ENCODE measurements around the gene ORC4.
"Not testable (repeated sequence)": the region's sequence is repeated elsewhere in the genome, so short reads cannot be mapped to it uniquely, and the experiment has no call there.

Gene ORC4

GRCh38 chr2:147999126-147999525 lies 21.4 kb downstream of the ORC4 start:
- H3K4me3 Mint-ChIP-seq, result no peak overlapping the region
- no peaks in the 10 kb centered on the region for H3K27me3 Mint-ChIP-seq
- peaks cover 65% of the 10 kb centered on the region for H3K36me3 Mint-ChIP-seq (ENCODE audit: low read depth)
- peaks cover 24% of the 10 kb centered on the region for H3K9me3 Mint-ChIP-seq
- H3K4me1 Mint-ChIP-seq (ENCODE audit: low read depth), result peaks cover 60% of the 10 kb centered on the region
- no peak for DNase-seq
- no peak overlapping the region for H3K27ac Mint-ChIP-seq

DNA sequence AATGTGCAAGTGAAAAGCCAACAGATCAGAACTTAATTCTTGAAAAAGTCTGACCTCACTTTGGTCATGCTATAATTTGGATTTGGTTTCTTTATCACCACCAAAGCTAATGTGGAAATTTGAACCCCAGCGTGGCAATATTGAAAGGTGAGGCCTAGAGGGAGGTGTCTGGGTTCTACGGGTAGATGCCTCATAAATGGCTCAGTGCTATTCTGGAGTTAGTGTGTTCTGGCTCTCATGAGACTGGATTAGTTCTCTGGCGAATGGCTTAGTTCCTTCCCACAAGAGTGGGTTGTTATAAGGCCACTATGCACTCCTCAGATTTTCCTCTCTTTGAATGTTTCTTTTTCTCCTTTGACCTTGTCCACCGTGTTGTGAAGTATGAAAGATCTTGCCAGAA lies 22.3 kb downstream of the ORC4 start:
- Mint-ChIP-seq H3K36me3 (ENCODE audit: low read depth) (peaks cover 58% of the 10 kb centered on the region), H3K27ac (peak overlapping the region; percentile 6), H3K9me3 (peaks cover 21% of the 10 kb centered on the region), H3K27me3 (no peaks in the 10 kb centered on the region), H3K4me3 (no peak overlapping the region), H3K4me1 (ENCODE audit: low read depth) (peaks cover 58% of the 10 kb centered on the region)
- DNase-seq, result no peak

- DNase-seq, result no peak
- H3K36me3 Mint-ChIP-seq (ENCODE audit: low read depth), result peaks cover 45% of the 10 kb centered on the region
- H3K27ac Mint-ChIP-seq, result no peak overlapping the region
- H3K4me1 Mint-ChIP-seq (ENCODE audit: low read depth), result peaks cover 61% of the 10 kb centered on the region
- H3K4me3 Mint-ChIP-seq, result no peak overlapping the region
- H3K9me3 Mint-ChIP-seq, result peaks cover 10% of the 10 kb centered on the region
- no peaks in the 10 kb centered on the region for H3K27me3 Mint-ChIP-seq
Observed at GRCh38 chr2:147996828-147997227, 23.7 kb downstream of the ORC4 start.

GRCh38 chr2:147994965-147995364 lies 25.6 kb downstream of the ORC4 start:
- not testable (repeated sequence) for H3K27ac Mint-ChIP-seq, H3K27me3 Mint-ChIP-seq, H3K4me3 Mint-ChIP-seq, DNase-seq
- H3K36me3 Mint-ChIP-seq (ENCODE audit: low read depth), result peaks cover 37% of the 10 kb centered on the region
- H3K9me3 Mint-ChIP-seq, result peaks cover 10% of the 10 kb centered on the region
- H3K4me1 Mint-ChIP-seq (ENCODE audit: low read depth), result peaks cover 50% of the 10 kb centered on the region

GRCh38 chr2:147989809-147990403 lies 30.6 kb downstream of the ORC4 start:
- Mint-ChIP-seq H3K27me3 (no peaks in the 10 kb centered on the region), H3K4me3 (no peak overlapping the region), H3K9me3 (no peaks in the 10 kb centered on the region), H3K36me3 (ENCODE audit: low read depth) (peaks cover 8% of the 10 kb centered on the region), H3K4me1 (ENCODE audit: low read depth) (peaks cover 32% of the 10 kb centered on the region), H3K27ac (no peak overlapping the region)
- no peak for DNase-seq

GRCh38 chr2:147989102-147989501 lies 31.4 kb downstream of the ORC4 start:
- Mint-ChIP-seq H3K27me3 (no peaks in the 10 kb centered on the region), H3K4me1 (ENCODE audit: low read depth) (peaks cover 34% of the 10 kb centered on the region), H3K36me3 (ENCODE audit: low read depth) (peaks cover 2% of the 10 kb centered on the region), H3K4me3 (no peak overlapping the region), H3K27ac (no peak overlapping the region), H3K9me3 (no peaks in the 10 kb centered on the region)
- no peak for DNase-seq

DNA sequence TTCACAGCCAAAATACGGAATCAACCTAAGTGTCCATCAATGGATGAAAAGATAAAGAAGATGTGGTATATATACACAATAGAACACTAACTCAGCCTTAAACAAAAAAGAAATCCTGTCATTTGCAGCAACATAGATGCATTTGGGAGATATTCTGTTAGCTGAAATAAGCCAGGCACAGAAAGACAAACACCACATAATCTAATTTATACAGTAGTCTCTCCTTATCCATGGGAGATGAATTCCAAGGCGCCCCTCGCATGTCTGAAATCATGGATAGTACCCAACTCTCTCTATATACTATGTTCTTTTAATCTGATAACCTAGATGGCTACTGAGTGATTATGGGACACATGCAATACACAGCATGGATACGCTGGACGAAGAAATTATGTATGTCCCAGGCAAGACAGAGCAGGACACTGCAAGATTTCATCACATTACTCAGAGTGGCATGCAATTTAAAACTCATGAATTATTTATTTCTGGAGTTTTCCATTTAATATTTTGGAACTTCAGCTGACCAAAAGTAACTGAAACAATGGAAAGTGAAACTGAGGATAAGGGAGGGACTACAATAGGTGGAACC lies 39.5 kb downstream of the ORC4 start:
- Mint-ChIP-seq H3K27me3 (no peaks in the 10 kb centered on the region), H3K4me3 (no peak overlapping the region), H3K36me3 (ENCODE audit: low read depth) (peaks cover 31% of the 10 kb centered on the region), H3K9me3 (peaks cover 4% of the 10 kb centered on the region), H3K4me1 (ENCODE audit: low read depth) (peaks cover 54% of the 10 kb centered on the region), H3K27ac (no peak overlapping the region)
- no peak for DNase-seq

DNA sequence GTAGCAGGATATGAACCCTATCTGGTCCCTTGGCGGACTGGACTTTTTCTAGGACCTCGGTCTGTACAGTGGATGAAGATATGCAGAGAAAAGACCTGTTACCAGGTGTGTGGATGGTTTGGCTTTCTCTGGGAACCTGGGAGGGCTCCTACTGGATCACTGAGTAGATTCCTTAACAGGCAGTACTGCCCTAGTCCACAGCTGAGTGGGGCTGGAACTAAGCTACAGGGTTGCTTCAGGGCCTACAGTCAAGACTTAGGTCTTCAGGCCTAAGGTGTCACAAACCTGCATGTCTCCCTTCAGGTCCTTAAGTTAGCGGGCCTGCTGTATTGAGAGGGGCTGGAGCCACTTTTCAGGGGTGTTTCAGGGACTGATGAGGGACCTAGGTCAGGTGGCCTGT lies 42.9 kb downstream of the ORC4 start:
- H3K4me3 Mint-ChIP-seq, result no peak overlapping the region
- peaks cover 29% of the 10 kb centered on the region for H3K4me1 Mint-ChIP-seq (ENCODE audit: low read depth)
- no peaks in the 10 kb centered on the region for H3K27me3 Mint-ChIP-seq
- H3K36me3 Mint-ChIP-seq (ENCODE audit: low read depth), result peaks cover 41% of the 10 kb centered on the region
- peaks cover 4% of the 10 kb centered on the region for H3K9me3 Mint-ChIP-seq
- DNase-seq, result no peak
- no peak overlapping the region for H3K27ac Mint-ChIP-seq

DNA sequence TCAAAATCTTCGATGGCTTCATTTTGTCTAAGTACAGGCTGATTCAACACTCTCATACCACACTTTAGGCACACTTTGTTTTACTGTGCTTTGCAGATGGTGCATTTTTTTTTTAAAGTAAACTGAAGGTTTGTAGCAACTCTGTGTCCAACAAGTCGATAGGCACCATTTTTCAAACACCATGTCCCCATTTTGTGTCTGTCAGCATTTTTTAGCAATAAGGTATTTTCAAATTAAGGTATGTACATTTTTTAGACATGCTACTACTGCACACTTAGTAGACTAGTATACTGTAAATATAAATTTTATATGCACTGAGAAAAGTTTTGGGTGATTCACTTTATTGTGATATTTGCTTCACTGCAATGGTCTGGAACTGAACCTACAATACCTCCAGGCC lies 44.4 kb downstream of the ORC4 start:
- Mint-ChIP-seq H3K27ac (no peak overlapping the region), H3K9me3 (peaks cover 4% of the 10 kb centered on the region), H3K4me3 (no peak overlapping the region), H3K4me1 (ENCODE audit: low read depth) (peaks cover 23% of the 10 kb centered on the region), H3K27me3 (no peaks in the 10 kb centered on the region), H3K36me3 (ENCODE audit: low read depth) (peaks cover 48% of the 10 kb centered on the region)
- DNase-seq, result no peak

DNA sequence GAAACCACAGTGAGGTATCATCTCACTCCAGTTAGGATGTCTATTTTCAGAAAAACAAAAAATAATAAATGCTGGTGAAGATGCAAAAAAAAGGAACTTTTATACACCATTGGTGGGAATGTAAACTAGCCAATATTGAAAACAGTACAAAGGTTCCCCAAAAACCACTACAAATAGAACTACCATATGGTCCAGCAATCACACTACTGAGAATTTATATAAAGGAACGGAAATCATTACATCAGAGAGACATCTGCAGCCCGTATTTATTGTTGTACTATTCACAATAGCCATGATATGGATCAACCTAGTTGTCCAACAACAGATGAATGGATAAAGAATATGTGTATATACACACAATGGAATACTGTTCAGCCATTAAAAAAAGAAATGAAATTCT lies 52.0 kb downstream of the ORC4 start:
- Mint-ChIP-seq H3K27me3 (no peaks in the 10 kb centered on the region), H3K4me1 (ENCODE audit: low read depth) (peaks cover 4% of the 10 kb centered on the region), H3K4me3 (no peak overlapping the region), H3K27ac (no peak overlapping the region), H3K36me3 (ENCODE audit: low read depth) (peaks cover 80% of the 10 kb centered on the region), H3K9me3 (peaks cover 36% of the 10 kb centered on the region)
- no peak for DNase-seq

DNA sequence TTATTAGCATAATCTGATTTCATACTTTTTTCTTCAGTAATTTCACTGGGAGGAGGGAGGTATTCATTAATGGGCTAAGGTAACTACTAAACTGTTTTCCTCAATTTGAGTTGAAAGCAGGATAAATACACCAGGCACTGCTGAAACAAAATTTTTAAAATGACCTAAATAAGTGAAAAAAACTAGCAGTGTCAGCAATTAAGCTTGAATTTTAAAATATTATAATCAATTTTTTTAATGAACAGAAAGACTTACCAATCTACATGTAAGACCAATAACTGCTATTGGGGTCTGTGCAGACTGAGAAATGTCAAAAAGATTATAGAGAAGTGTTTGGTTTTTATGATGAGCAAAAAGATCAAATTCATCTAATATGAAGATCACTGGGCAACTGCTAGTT lies 68.4 kb downstream of the ORC4 start:
- no peak overlapping the region for H3K4me3 Mint-ChIP-seq

GRCh38 chr2:147945660-147946059 lies 74.9 kb downstream of the ORC4 start:
- H3K4me1 Mint-ChIP-seq (ENCODE audit: low read depth), result no peaks in the 10 kb centered on the region
- H3K36me3 Mint-ChIP-seq (ENCODE audit: low read depth), result peaks cover 56% of the 10 kb centered on the region
- no peaks in the 10 kb centered on the region for H3K9me3 Mint-ChIP-seq
- no peaks in the 10 kb centered on the region for H3K27me3 Mint-ChIP-seq
- no peak for DNase-seq
- H3K4me3 Mint-ChIP-seq, result no peak overlapping the region
- H3K27ac Mint-ChIP-seq, result no peak overlapping the region

More for the DNA sequence above, 68.4 kb downstream of the ORC4 start:
- Mint-ChIP-seq H3K27me3 (no peaks in the 10 kb centered on the region), H3K36me3 (ENCODE audit: low read depth) (peaks cover 54% of the 10 kb centered on the region), H3K4me1 (ENCODE audit: low read depth) (no peaks in the 10 kb centered on the region), H3K9me3 (no peaks in the 10 kb centered on the region), H3K27ac (no peak overlapping the region)
- DNase-seq, result no peak

DNA sequence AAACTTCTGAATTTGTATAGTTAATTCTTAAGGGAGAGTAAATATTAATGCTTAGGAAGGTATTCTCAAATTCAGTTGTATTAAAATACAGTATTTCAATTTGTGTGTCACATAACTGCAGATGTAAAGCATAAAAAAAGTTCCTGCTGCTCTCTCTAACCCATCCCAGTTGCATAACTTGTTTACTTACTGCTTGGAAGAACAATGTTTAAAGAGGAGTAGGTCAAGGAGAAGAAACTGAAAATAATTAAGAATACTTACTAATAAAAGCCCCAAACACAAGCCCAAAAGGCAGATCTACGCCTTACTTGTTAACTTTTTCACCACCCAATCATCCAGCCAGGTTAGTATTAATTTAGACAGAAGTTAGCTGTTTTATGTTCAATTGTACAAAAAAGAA lies 81.2 kb downstream of the ORC4 start:
- no peak for DNase-seq
- Mint-ChIP-seq H3K4me1 (ENCODE audit: low read depth) (no peaks in the 10 kb centered on the region), H3K27ac (no peak overlapping the region), H3K36me3 (ENCODE audit: low read depth) (peaks cover 62% of the 10 kb centered on the region), H3K9me3 (no peaks in the 10 kb centered on the region), H3K4me3 (no peak overlapping the region), H3K27me3 (no peaks in the 10 kb centered on the region)

DNA sequence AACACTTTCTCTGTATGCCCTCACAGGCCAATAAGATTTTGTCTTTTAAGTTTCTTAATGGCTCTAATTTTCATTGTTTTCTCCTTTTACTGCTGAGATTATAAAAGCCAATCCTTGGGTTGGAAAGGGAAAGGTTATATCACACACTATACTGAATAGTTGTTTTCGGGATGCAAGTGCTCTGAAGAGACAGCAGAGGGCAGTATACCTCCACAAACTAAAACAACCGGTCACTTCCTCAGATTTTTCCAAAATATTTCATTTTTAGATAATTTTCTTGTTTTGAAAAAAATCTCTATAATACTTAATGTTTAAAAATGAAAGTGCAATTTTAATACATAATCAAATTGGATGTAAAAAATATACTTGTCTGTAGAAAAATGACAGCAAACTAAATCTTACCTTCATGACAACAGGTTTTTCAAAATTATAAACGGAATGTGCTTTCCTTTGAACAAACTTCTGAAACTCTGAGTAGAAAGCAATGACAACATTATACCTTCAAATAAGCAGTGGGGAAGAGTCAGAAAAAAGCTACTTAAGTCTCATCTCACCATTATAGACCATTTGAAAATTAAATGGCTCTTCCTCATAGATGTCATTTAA lies 82.7 kb downstream of the ORC4 start:
- Mint-ChIP-seq H3K27me3 (no peaks in the 10 kb centered on the region), H3K9me3 (no peaks in the 10 kb centered on the region), H3K27ac (no peak overlapping the region), H3K4me3 (no peak overlapping the region), H3K4me1 (ENCODE audit: low read depth) (no peaks in the 10 kb centered on the region), H3K36me3 (ENCODE audit: low read depth) (peaks cover 69% of the 10 kb centered on the region)
- no peak for DNase-seq

- no peaks in the 10 kb centered on the region for H3K4me1 Mint-ChIP-seq (ENCODE audit: low read depth)
- H3K9me3 Mint-ChIP-seq, result no peaks in the 10 kb centered on the region
- no peak for DNase-seq
- H3K27ac Mint-ChIP-seq, result no peak overlapping the region
- H3K27me3 Mint-ChIP-seq, result no peaks in the 10 kb centered on the region
- H3K4me3 Mint-ChIP-seq, result no peak overlapping the region
- H3K36me3 Mint-ChIP-seq (ENCODE audit: low read depth), result peaks cover 66% of the 10 kb centered on the region
Observed at GRCh38 chr2:147934881-147935620, 85.5 kb downstream of the ORC4 start.
